ENCODE data around the gene TMEM95.

Gene TMEM95, protein sequence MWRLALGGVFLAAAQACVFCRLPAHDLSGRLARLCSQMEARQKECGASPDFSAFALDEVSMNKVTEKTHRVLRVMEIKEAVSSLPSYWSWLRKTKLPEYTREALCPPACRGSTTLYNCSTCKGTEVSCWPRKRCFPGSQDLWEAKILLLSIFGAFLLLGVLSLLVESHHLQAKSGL

DNA sequence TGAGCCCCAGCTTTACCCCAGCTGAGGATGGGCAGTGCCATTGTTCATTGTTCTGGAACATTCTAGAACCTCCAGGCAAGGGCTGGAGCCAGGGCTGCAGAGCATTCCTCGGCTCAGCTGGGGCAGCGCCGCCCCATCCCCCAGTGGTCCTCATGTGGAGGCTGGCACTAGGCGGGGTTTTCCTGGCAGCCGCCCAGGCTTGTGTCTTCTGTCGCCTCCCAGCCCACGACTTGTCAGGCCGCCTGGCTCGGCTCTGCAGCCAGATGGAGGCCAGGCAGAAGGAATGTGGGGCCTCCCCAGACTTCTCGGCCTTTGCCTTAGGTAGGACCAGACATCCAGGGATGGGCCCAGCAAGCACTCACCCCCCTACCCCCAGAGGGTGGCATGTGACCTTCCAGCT is at the start of gene TMEM95:
Gene TMEM95, plus strand, starts transcription at position 104 of the 400 bp plus-strand sequence. Its CDS starts 49 bp downstream, at position 153.
- DNase-seq (ENCODE audit: low read depth, low spot score), result no peak
- no peak within 1 kb of the TSS for H3K4me3 ChIP-seq (ENCODE audit: low read depth, low read length)
- in situ Hi-C loops (cut with HindIII; ENCODE audit: low sequenced_read_pairs), result no loop called here

DNA sequence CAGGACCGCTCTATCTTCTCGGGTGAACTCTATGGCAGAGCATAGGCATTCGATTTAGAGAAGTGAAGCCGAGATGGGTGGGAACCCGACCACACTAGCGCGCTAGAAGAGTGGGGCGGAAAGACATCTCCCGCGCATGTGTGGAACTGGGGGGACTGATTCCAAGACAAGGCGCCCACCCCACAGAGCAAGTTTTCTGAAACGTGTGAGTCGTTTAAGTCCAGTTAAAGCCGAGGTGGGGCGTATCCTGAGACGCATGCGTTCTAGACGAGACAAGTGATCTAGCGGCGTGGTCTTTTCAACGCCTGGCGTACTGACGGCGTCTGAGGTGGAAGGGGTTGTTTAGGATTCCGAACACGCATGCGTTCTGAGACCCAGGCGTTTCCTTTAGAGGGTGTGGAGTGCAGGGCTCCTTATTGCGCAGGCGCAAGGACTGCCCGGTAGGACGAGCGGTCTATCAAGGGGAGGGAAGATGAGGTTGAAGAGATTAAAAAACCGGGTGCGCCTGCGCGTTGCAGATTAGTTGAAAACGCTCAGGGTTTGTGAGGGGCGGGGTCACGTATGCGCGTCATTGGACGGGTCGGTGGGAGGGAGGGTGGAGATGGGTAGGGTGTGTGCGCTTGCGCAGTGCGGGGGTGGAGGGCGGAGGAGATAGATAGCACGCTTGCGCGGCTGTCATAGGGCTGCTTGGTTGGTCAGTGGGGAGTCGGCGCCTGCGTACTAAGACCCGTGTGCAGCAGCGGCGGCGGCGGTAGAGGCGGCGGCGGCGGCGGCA is 47.9 kb upstream of the TMEM95 start, which contains the start of gene EIF5A:
Gene EIF5A, plus strand, starts transcription at position 718 of the 775 bp plus-strand sequence. CDS start 2,008 bp downstream, outside the sequence.
- peak; percentile 100 for DNase-seq (ENCODE audit: low read depth, low spot score)
- in situ Hi-C loops (cut with HindIII; ENCODE audit: low sequenced_read_pairs), result no loop called here
- no peak for TF ChIP-seq CTCF (IDR thresholded peaks at IDR 0.05; ENCODE audit: low read depth, low read length)
- peak within 1 kb of the TSS; percentile 88 for H3K4me3 ChIP-seq (ENCODE audit: low read depth, low read length)

More for the DNA sequence above, at the start of gene TMEM95:
- TF ChIP-seq CTCF (IDR thresholded peaks at IDR 0.05; ENCODE audit: low read depth, low read length), result no peak

DNA sequence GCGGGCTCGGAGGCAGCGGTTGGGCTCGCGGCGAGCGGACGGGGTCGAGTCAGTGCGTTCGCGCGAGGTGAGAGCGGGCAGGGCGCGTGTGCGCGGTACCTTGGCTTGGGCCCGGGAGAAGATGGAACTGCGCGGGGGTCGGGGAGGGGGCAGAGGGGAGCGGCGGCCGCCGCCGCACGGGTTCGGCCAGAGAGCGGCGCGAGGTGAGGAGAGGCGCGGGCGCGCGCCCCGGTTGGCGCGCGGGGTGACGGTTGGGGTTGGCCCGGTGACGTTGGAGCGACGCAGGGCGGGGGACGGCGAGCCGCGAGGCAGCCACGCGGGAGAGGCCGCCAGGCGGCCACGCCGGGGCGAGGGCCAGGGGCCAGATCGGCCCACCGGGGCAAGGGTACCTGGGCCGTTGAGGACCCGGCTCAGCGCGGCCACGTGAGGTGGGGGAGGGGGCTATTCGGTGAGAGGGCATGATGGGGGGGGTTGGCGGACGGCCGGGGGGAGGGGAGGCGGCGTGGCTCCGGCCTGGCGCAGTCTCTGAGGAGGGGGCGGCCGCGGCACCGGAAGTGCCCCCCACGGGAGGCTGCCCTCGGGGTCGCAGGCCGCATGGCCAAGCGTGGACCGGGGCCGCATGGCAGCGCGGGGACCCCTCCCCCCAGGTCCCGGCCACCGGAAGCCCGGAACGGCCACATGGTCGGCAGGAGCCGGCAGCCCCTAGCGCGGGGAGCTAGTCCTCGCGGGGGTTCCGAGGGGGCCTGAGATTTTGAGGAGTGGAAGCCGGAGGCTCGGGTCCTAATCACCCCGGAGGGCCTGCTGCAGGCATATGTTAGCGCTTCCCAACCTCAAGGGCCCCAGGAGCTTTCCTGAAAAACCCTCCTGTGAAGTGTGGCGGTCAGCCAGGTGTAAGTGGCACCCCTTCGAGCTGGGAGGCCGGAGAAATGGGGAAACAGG is 47.0 kb upstream of the TMEM95 start:
- in situ Hi-C loops (cut with HindIII; ENCODE audit: low sequenced_read_pairs), result no loop called here
- DNase-seq (ENCODE audit: low read depth, low spot score), result no peak
- no peak for TF ChIP-seq CTCF (IDR thresholded peaks at IDR 0.05; ENCODE audit: low read depth, low read length)
- peak overlapping the region; percentile 88 for H3K4me3 ChIP-seq (ENCODE audit: low read depth, low read length)

- TF ChIP-seq CTCF (IDR thresholded peaks at IDR 0.05; ENCODE audit: low read depth, low read length), result no peak
- H3K4me3 ChIP-seq (ENCODE audit: low read depth, low read length), result peak overlapping the region; percentile 88
- peak; percentile 84 for DNase-seq (ENCODE audit: low read depth, low spot score)
- in situ Hi-C loops (cut with HindIII; ENCODE audit: low sequenced_read_pairs), result no loop called here
These were observed 46.1 kb upstream of the TMEM95 start for GRCh38 chr17:7308625-7309433.

- in situ Hi-C loops (cut with HindIII; ENCODE audit: low sequenced_read_pairs), result no loop called here
- H3K4me3 ChIP-seq (ENCODE audit: low read depth, low read length), result peak overlapping the region; percentile 88
- TF ChIP-seq CTCF (IDR thresholded peaks at IDR 0.05; ENCODE audit: low read depth, low read length), result no peak
- DNase-seq (ENCODE audit: low read depth, low spot score), result no peak
These were observed 45.3 kb upstream of the TMEM95 start for GRCh38 chr17:7309628-7310027.
